IMR-90 (cell line): ENCODE measurements around the gene DPCD. TPM values are rescaled to one million over a fixed set of nuclear protein-coding genes. Genes with fewer than 3 reads are reported as not detected.

Experiments
- ATAC-seq: fragments of 200-7000 bp; cut with Tn5 transposase; 2 replicates; pipeline ENCODE4 v1.9.1; 2020; ENCODE audit warnings: low read depth, mild to moderate bottlenecking, moderate library complexity
- BruUV-seq: library from RNA; stranded (reverse); fragments of 400-500 nt; replicated peaks from 2 replicates; lab custom pipeline; 2021; lab: Mats Ljungman, UMichigan
- CTCF ChIA-PET: fragments of 300-600 bp; formaldehyde crosslinking; extraction: SDS; loops from one replicate; lab custom pipeline; 2021; ENCODE audit warnings: antibody characterized with exemption; lab: Yijun Ruan, JAX
- POLR2A ChIA-PET: fragments of 300-600 bp; sonication (Branson Sonifier 250); formaldehyde crosslinking; loops from one replicate; lab custom pipeline; 2022; ENCODE audit warnings: antibody characterized with exemption; ENCODE audit not compliant: unreplicated experiment; lab: Charles Lee
- DNase-seq: peaks from one replicate; pipeline ENCODE4 v3.0.0; 2013
- H2AFZ ChIP-seq: replicated peaks from 2 replicates; pipeline ENCODE3; 2013; ENCODE audit warnings: low read length, mild to moderate bottlenecking; ENCODE audit not compliant: poor library complexity
- H2AK5ac ChIP-seq: 2 replicates; pipeline ENCODE4 v1.6.1; 2013; ENCODE audit warnings: low read depth, low read length, inconsistent platforms
- H2AK9ac ChIP-seq: replicated peaks from 2 replicates; pipeline ENCODE3; 2013; ENCODE audit warnings: mild to moderate bottlenecking, low read depth, low read length, moderate library complexity; ENCODE audit not compliant: poor library complexity
- H2BK120ac ChIP-seq: 2 replicates; pipeline ENCODE4 v1.6.1; 2013; ENCODE audit warnings: low read depth, low read length, inconsistent platforms
- H2BK15ac ChIP-seq: 3 replicates; pipeline ENCODE4 v1.6.1; 2013; ENCODE audit warnings: low read depth, low read length, inconsistent platforms
- H2BK20ac ChIP-seq: 2 replicates; pipeline ENCODE4 v1.6.1; 2013; ENCODE audit warnings: low read depth, mild to moderate bottlenecking, inconsistent platforms, low read length, moderate library complexity
- H2BK5ac ChIP-seq: 2 replicates; pipeline ENCODE4 v1.6.1; 2013; ENCODE audit warnings: mild to moderate bottlenecking, low read depth, low read length, inconsistent platforms; ENCODE audit not compliant: poor library complexity, severe bottlenecking
- H3K14ac ChIP-seq: replicated peaks from 2 replicates; pipeline ENCODE4 v1.6.1; 2013; ENCODE audit warnings: low read depth, low read length, inconsistent platforms
- H3K18ac ChIP-seq: 2 replicates; pipeline ENCODE4 v1.6.1; 2013; ENCODE audit warnings: low read depth, low read length, control low read depth
- H3K23ac ChIP-seq: 2 replicates; pipeline ENCODE4 v1.6.1; 2013; ENCODE audit warnings: low read depth, low read length, inconsistent platforms
- H3K27ac ChIP-seq: 2 replicates; pipeline ENCODE4 v1.5.1; 2013; ENCODE audit warnings: mild to moderate bottlenecking, control low read depth, low read length; ENCODE audit not compliant: insufficient read depth
- H3K27me3 ChIP-seq: 2 replicates; pipeline ENCODE4 v1.6.1; 2013; ENCODE audit warnings: low read length; ENCODE audit not compliant: control insufficient read depth, insufficient read depth
- H3K36me3 ChIP-seq: 2 replicates; pipeline ENCODE4 v1.6.1; 2013; ENCODE audit warnings: low read length, mixed read lengths; ENCODE audit not compliant: control insufficient read depth, insufficient read depth
- H3K4ac ChIP-seq: 2 replicates; pipeline ENCODE4 v1.6.1; 2013; ENCODE audit warnings: low read depth, low read length, inconsistent platforms
- H3K4me1 ChIP-seq: 2 replicates; pipeline ENCODE4 v1.6.1; 2013; ENCODE audit warnings: low read length, mixed read lengths; ENCODE audit not compliant: control insufficient read depth, insufficient read depth
- H3K4me2 ChIP-seq: 2 replicates; pipeline ENCODE4 v1.6.1; 2013; ENCODE audit warnings: low read depth, mild to moderate bottlenecking, control low read depth, low read length, moderate library complexity
- H3K4me3 ChIP-seq: 2 replicates; pipeline ENCODE4 v1.5.1; 2013; ENCODE audit warnings: low read depth, mild to moderate bottlenecking, control low read depth, low read length, moderate library complexity; ENCODE audit not compliant: insufficient read depth
- H3K56ac ChIP-seq: 2 replicates; pipeline ENCODE4 v1.6.1; 2013; ENCODE audit warnings: low read length, inconsistent platforms; ENCODE audit not compliant: insufficient read depth; ENCODE audit errors: extremely low read depth
- H3K79me1 ChIP-seq, 2 experiments: 2 replicates each; pipeline ENCODE4 v1.6.1; 2013; ENCODE audit warnings: low read length in 2 of 2, inconsistent platforms in 1 of 2, low read depth in 1 of 2
- H3K9ac ChIP-seq: 2 replicates; pipeline ENCODE4 v1.6.1; 2013; ENCODE audit warnings: low read depth, low read length, control low read depth
- H3K9me1 ChIP-seq: 2 replicates; pipeline ENCODE4 v1.6.1; 2013; ENCODE audit warnings: low read length, inconsistent platforms; ENCODE audit not compliant: insufficient read depth
- H3K9me3 ChIP-seq: 2 replicates; pipeline ENCODE4 v1.6.1; 2013; ENCODE audit warnings: low read length; ENCODE audit not compliant: control insufficient read depth, insufficient read depth
- H4K20me1 ChIP-seq: 2 replicates; pipeline ENCODE4 v1.6.1; 2013; ENCODE audit warnings: low read length, inconsistent platforms; ENCODE audit not compliant: insufficient read depth
- H4K5ac ChIP-seq: 2 replicates; pipeline ENCODE4 v1.6.1; 2013; ENCODE audit warnings: mild to moderate bottlenecking, low read depth, low read length, control low read depth
- H4K8ac ChIP-seq, 2 experiments: 2 replicates each; pipeline ENCODE4 v1.6.1; 2013; ENCODE audit warnings: low read depth in 2 of 2, low read length in 2 of 2, control low read depth in 1 of 2, inconsistent platforms in 1 of 2
- H4K91ac ChIP-seq: 2 replicates; pipeline ENCODE4 v1.6.1; 2013; ENCODE audit warnings: low read depth, low read length, inconsistent platforms; ENCODE audit not compliant: insufficient read depth
- BHLHE40 ChIP-seq: fragments of 150-350 bp; IDR thresholded peaks from 2 replicates; pipeline ENCODE4 v1.6.1; 2016; ENCODE audit warnings: mild to moderate bottlenecking, low read depth, low read length
- CEBPB ChIP-seq: IDR thresholded peaks from 2 replicates; pipeline ENCODE4 v1.6.1; 2012; ENCODE audit warnings: low read depth, low read length, improper control_type of control experiment
- FOS ChIP-seq: fragments of 150-350 bp; IDR thresholded peaks from 2 replicates; pipeline ENCODE4 v1.6.1; 2016; ENCODE audit warnings: low read depth, low read length
- MAZ ChIP-seq: IDR thresholded peaks from 2 replicates; pipeline ENCODE4 v1.6.1; 2012; ENCODE audit warnings: low read depth, mild to moderate bottlenecking, low read length, improper control_type of control experiment, moderate library complexity, borderline replicate concordance
- MXI1 ChIP-seq: IDR thresholded peaks from 2 replicates; pipeline ENCODE4 v1.6.1; 2012; ENCODE audit warnings: low read depth, mild to moderate bottlenecking, low read length, moderate library complexity, borderline replicate concordance
- NFE2L2 ChIP-seq: fragments of 150-350 bp; IDR thresholded peaks from 2 replicates; pipeline ENCODE4 v1.6.1; 2016; ENCODE audit warnings: low read depth, mild to moderate bottlenecking, low read length
- POLR2A ChIP-seq: IDR thresholded peaks from 2 replicates; pipeline ENCODE4 v1.6.1; 2012; ENCODE audit warnings: mild to moderate bottlenecking, low read depth, low read length
- RAD21 ChIP-seq: IDR thresholded peaks from 2 replicates; pipeline ENCODE4 v1.6.1; 2012; ENCODE audit warnings: low read length, improper control_type of control experiment
- RCOR1 ChIP-seq: IDR thresholded peaks from 2 replicates; pipeline ENCODE4 v1.6.1; 2012; ENCODE audit warnings: mild to moderate bottlenecking, low read length, improper control_type of control experiment; ENCODE audit not compliant: insufficient replicate concordance
- RFX5 ChIP-seq: IDR thresholded peaks from 2 replicates; pipeline ENCODE4 v1.8.0; 2012; ENCODE audit warnings: low read depth, mild to moderate bottlenecking, low read length, moderate library complexity
- SMC3 ChIP-seq: fragments of 150-350 bp; IDR thresholded peaks from 2 replicates; pipeline ENCODE4 v1.6.1; 2016; ENCODE audit warnings: low read depth, mild to moderate bottlenecking, antibody characterized with exemption, low read length, moderate library complexity
- WGBS, 2 experiments: methylation state at CpG; one replicate each; pipeline versions ENCODE4 v1.1.5 to v1.1.7; 2013; ENCODE audit warnings: missing lambda C conversion rate in 2 of 2; ENCODE audit not compliant: insufficient read length in 1 of 2; ENCODE audit errors: extremely low coverage in 2 of 2; 5-methylcytosine and 5-hydroxymethylcytosine counted together
- dilution Hi-C: fragments of 300-500 bp; cut with HindIII; formaldehyde crosslinking; loops from one replicate; pipeline ENCODE4 v1.14.3; 2018; ENCODE audit warnings: low sequenced_read_pairs; ENCODE audit not compliant: unreplicated experiment
- in situ Hi-C: fragments of 300-500 bp; cut with MboI; formaldehyde crosslinking; loops from 3 replicates; pipeline ENCODE4 v1.14.3; 2019; ENCODE audit warnings: low sequenced_read_pairs, inconsistent platforms, mixed read lengths
- intact Hi-C: fragments of 100-400 bp; cut with micrococcal nuclease; formaldehyde crosslinking; loops from 2 replicates; pipeline ENCODE4 v1.10.0; 2022
- polyA plus RNA-seq, 3 experiments: library from polyadenylated mRNA; depleted of rRNA; stranded (reverse); fragments of >200 nt; gene quantifications; 2 replicates each; pipeline ENCODE4 v1.2.3, GENCODE V29; 2012; ENCODE audit warnings: low replicate concordance in 1 of 3
- total RNA-seq: library from RNA; depleted of rRNA; stranded (reverse); fragments of >200 nt; gene quantifications from 2 replicates; pipeline ENCODE4 v1.2.3, GENCODE V29; 2012
- TF ChIP-seq, protein P1 (sequence below): conservative IDR thresholded peaks from 2 replicates; pipeline ENCODE4 v1.5.1; 2012; ENCODE audit warnings: mild to moderate bottlenecking, low read depth, low read length, improper control_type of control experiment
- TF ChIP-seq, protein P2 (sequence below): fragments of 150-350 bp; IDR thresholded peaks from 2 replicates; pipeline ENCODE4 v1.6.1; 2016; ENCODE audit warnings: low read depth, mild to moderate bottlenecking, low read length, moderate library complexity, borderline replicate concordance

The DPCD gene
- total and polyA plus RNA-seq, 2 of the 4 experiments (the other 2 are of a cell fraction) = 59.1 to 73.7 TPM

- Histone ChIP-seq H3K9me3 (no peaks in the 10 kb centered on the region), H2BK15ac (no peak overlapping the region), H3K4me2 (no peak overlapping the region), H3K4me3 (no peak overlapping the region), H4K5ac (no peak overlapping the region), H3K4ac (no peak overlapping the region), H2BK20ac (no peak overlapping the region), H2AFZ (no peak overlapping the region), H4K8ac (no peak overlapping the region), H3K27me3 (no peaks in the 10 kb centered on the region), H3K23ac (no peak overlapping the region), H2AK5ac (no peak overlapping the region), H3K18ac (no peak overlapping the region), H3K14ac (no peak overlapping the region), H3K4me1 (peaks cover 9% of the 10 kb centered on the region), H2AK9ac (no peak overlapping the region), H3K79me1 (no peaks in the 10 kb centered on the region; a peak in 1 of 4 replicates), H4K91ac (no peak overlapping the region), H3K9me1 (peaks cover 15% of the 10 kb centered on the region), H3K56ac (no peak overlapping the region), H3K27ac (no peak overlapping the region), H2BK5ac (no peak overlapping the region), H3K9ac (no peak overlapping the region), H2BK120ac (no peak overlapping the region), H4K20me1 (no peaks in the 10 kb centered on the region), H3K36me3 (peaks cover 26% of the 10 kb centered on the region)
- DNase-seq (no peak), ATAC-seq (no peak)
- ChIA-PET CTCF (no interaction called here), POLR2A (no interaction called here)
- no CpG with 5 or more reads among the region's 3 CpGs for WGBS, 2 experiments
- no TSS peak for BruUV-seq
- intact Hi-C loops (no loop called here), in situ Hi-C loops (no loop called here), dilution Hi-C loops (no loop called here)
- TF ChIP-seq RFX5 (no peak), MAZ (no peak), RAD21 (no peak), NFE2L2 (no peak), CEBPB (no peak), MXI1 (no peak), SMC3 (no peak), FOS (no peak), RCOR1 (no peak), BHLHE40 (no peak), POLR2A (no peak)
- TF ChIP-seq, protein P1, sequence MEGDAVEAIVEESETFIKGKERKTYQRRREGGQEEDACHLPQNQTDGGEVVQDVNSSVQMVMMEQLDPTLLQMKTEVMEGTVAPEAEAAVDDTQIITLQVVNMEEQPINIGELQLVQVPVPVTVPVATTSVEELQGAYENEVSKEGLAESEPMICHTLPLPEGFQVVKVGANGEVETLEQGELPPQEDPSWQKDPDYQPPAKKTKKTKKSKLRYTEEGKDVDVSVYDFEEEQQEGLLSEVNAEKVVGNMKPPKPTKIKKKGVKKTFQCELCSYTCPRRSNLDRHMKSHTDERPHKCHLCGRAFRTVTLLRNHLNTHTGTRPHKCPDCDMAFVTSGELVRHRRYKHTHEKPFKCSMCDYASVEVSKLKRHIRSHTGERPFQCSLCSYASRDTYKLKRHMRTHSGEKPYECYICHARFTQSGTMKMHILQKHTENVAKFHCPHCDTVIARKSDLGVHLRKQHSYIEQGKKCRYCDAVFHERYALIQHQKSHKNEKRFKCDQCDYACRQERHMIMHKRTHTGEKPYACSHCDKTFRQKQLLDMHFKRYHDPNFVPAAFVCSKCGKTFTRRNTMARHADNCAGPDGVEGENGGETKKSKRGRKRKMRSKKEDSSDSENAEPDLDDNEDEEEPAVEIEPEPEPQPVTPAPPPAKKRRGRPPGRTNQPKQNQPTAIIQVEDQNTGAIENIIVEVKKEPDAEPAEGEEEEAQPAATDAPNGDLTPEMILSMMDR = no peak
- TF ChIP-seq, protein P2, sequence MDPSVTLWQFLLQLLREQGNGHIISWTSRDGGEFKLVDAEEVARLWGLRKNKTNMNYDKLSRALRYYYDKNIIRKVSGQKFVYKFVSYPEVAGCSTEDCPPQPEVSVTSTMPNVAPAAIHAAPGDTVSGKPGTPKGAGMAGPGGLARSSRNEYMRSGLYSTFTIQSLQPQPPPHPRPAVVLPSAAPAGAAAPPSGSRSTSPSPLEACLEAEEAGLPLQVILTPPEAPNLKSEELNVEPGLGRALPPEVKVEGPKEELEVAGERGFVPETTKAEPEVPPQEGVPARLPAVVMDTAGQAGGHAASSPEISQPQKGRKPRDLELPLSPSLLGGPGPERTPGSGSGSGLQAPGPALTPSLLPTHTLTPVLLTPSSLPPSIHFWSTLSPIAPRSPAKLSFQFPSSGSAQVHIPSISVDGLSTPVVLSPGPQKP = no peak
Observed at GRCh38 chr10:101613646-101614045, 25.5 kb downstream of the DPCD start.
